Colon (tissue), 2 donors: ENCODE measurements around the gene RNU6-1.

Experiments used
- FAIRE-seq: peaks from 2 replicates; lab custom pipeline; 2012; peaks lifted over from hg19 to GRCh38; lab: Jason Lieb, UNC
- donor health status: control.
- donor health status: control.

Gene RNU6-1

GRCh38 chr15:67832897-67833709, 6.7 kb downstream of the RNU6-1 start:
- no peak for FAIRE-seq

- FAIRE-seq: no peak
Measured at GRCh38 chr15:67832031-67832551, 7.8 kb downstream of the RNU6-1 start.

- no peak for FAIRE-seq
Measured at GRCh38 chr15:67831363-67831762, 8.5 kb downstream of the RNU6-1 start.

DNA sequence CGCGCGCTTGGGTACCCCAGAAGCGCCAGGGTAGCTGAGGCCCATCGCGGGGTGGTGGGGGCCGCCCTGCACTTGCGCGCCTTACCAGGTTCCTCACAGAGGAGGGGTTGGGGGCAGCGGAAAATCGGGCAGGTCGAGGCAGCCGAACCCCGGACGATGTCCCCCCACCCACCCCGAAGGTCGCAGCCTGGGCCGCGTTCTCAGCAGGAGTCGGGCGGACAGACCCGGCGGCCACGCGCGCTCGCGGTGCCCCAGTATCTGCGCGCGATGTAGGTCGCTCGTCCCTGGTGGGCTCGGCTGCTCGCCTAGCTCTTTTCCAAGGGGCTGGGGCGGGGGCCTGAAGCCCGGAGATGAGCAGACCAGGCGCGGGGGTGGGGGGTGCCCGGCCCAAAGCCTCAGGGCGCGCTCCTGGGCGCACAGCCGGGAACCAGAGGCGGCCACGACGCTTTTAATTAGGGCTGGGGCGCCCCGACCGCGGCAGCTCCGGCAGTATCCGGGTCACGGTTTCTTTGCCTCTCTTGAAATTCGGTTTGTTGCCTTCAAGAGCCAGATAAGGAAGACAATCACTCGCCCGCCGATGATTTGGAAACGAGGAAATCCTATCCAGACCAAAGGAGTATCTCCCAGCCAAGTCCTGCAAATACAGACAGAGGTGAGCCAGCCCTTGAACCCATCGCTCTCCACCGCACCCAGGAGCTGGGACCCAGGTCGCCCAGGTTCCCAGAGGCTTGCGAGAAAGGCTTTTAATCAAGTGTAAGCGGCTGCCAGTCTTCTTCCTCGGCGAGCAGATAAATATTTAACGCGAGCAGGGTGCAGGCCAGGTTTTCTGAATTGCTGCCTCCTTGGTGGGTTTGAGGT, 10.0 kb downstream of the RNU6-1 start:
- FAIRE-seq: no peak

DNA sequence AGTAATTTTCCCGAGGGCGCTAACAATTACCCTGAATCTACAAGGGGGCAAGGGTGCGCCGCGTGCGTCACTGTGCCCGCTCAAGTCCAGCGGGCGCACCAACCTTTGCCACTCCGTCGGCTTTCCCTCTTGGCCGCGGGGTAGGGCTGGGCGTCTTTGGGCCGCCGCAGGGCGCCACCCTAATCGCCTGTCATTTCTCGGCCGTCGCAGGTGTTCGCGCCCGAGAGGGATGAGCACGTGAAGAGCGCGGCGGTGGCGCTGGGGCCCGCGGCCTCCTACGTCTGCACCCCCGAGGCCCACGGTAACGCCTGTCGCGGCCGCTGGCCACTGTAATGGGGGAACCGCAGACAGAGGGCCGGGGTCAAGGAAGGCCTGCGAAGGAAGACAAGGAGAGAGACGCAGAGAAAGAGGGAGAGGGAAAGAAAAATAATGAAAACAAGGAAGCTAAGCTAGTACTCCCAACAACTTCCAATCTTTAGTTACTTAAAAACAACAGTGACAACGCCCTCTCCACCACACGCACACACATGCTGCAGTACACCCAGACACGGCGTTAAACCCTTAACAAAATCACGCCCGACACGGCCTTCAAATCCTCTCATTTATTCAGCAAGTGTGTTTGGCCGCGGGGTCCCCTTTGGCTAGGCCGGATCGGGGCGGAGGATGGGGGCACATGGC, 10.7 kb downstream of the RNU6-1 start:
- FAIRE-seq: no peak

- FAIRE-seq: no peak
Measured at GRCh38 chr15:67828278-67828968, 11.4 kb downstream of the RNU6-1 start.

DNA sequence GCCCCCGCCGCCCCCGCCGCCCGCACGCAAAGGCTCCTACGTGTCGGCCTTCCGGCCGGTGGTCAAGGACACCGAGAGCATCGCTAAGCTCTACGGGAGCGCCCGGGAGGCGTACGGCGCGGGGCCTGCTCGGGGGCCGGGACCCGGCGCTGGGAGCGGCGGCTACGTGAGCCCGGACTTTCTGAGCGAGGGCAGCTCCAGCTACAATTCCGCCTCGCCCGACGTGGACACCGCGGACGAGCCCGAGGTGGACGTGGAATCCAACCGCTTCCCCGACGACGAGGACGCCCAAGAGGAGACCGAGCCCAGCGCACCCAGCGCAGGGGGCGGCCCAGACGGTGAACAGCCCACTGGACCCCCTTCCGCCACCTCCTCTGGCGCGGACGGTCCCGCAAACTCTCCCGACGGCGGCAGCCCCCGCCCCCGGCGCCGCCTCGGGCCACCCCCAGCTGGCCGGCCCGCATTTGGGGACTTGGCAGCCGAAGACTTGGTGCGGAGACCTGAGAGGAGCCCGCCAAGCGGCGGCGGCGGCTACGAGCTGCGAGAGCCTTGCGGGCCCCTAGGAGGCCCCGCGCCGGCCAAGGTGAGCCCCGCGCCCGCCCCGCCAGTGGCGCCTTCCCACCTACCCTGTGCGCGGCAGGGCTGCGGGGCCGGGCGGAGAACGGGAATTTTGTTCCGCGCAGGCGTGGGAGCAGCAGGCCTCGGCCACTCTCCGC, 12.1 kb downstream of the RNU6-1 start:
- no peak for FAIRE-seq

DNA sequence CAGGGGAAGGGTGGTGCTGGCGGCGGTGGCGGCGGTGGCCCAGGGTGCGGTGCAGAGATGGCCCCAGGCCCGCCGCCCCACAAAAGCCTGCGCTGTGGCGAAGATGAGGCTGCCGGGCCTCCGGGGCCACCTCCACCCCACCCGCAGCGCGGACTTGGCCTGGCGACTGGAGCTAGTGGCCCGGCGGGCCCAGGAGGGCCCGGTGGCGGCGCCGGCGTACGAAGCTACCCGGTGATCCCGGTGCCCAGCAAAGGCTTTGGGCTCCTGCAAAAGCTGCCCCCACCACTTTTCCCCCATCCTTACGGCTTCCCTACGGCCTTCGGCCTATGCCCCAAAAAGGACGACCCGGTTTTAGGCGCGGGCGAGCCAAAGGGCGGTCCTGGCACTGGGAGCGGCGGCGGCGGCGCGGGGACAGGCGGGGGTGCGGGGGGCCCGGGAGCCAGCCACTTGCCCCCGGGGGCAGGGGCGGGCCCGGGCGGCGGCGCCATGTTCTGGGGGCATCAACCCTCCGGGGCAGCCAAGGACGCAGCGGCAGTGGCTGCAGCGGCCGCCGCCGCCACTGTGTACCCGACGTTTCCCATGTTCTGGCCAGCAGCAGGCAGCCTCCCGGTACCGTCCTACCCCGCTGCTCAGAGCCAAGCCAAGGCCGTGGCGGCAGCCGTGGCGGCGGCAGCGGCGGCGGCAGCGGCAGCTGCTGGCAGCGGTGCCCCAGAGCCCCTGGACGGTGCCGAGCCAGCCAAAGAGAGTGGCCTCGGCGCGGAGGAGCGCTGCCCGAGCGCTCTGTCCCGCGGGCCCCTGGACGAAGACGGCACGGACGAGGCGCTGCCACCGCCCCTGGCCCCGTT, 12.9 kb downstream of the RNU6-1 start:
- FAIRE-seq: no peak

GRCh38 chr15:67825881-67826716, 13.7 kb downstream of the RNU6-1 start:
- FAIRE-seq: no peak

GRCh38 chr15:67824976-67825880, 14.6 kb downstream of the RNU6-1 start, which contains the start of gene SKOR1:
Gene SKOR1, plus strand, starts transcription at chr15:67825509. Its CDS starts 94 bp downstream, at chr15:67825603.
- FAIRE-seq: no peak

DNA sequence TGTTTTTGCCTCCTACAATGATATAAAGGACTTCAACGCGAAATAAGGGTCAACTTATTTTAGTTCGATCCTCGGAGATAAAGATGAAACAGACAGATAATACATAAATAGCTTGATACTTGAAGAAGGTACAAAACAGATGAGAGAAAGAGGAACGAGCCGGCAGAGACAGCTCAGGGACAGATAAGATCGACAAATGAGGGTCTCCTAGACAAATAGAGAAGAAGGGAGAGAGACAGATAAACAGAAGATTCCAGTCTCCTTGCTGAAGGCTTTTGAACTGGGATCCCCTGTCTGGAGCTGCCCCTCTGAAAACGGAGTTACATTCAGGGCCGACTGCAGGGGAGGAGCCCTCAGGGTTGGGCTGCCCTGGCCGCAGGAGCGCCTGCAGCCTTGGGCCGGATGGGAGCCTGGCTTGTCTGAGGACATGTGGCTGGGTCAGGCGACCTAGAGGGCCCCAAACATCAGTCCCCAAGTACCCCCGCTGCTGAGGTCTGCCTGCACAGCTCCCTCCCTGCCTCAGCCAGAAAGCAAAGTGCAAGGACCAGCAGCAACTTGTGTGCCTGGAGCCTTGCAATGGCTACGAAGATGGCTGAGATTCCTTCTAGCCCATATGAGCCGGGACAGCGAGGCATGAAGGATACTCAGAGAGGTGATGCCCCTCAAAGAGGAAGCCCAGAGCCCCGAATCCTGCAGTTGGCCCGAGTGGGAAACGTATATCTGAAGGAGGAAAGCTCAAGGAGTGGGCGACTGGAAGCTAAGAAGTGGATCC, 15.5 kb downstream of the RNU6-1 start:
- no peak for FAIRE-seq

GRCh38 chr15:67823314-67824196, 16.3 kb downstream of the RNU6-1 start:
- FAIRE-seq: no peak

- FAIRE-seq: no peak
Measured at GRCh38 chr15:67822537-67823313, 17.1 kb downstream of the RNU6-1 start.

DNA sequence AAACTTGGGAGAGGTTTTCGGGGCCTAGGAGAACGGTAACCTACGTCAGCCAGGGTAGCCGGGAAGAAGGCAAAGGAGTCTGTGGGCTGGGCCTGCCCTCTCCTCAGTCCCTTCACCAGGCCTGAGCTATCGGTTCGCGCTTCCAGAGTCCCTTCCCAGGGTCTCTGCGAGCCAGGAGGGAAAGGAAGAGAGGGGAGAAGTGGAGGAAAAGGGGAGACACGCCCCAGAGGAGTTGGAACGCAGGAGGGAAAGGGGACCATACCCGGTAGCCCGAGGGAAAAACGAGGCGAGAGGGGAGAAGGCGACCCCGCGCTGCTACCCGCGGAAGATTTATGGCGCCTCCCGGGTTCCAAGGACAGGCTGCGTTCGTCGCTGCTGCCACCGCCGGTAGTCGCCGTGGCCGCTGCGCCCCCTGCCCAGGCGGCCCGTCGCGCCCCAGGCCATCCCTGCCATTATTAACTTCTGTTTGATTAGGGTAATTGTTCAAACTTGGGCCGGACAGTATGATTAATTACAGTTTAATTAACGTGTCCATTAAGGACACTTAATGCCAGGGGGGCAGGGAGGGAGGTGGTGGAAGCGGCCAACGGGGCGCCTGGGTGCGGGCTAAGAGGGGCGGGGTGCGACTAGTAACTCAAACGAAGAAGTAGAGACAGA, 17.9 kb downstream of the RNU6-1 start:
- FAIRE-seq: no peak
